GM12878 (cell line): ENCODE results near the gene RAD9A. TPM values are rescaled to one million over a fixed set of nuclear protein-coding genes. Genes with fewer than 3 reads are reported as not detected.

Experiments used
- ATAC-seq: fragments of 200-7000 bp; cut with Tn5 transposase; 3 replicates; pipeline ENCODE4 v1.9.1; 2020; ENCODE audit warnings: mild to moderate bottlenecking, moderate library complexity
- BruUV-seq: library from RNA; stranded (reverse); fragments of 400-500 nt; replicated peaks from 2 replicates; lab custom pipeline; 2021; lab: Mats Ljungman, UMichigan
- CTCF ChIA-PET: fragments of 300-600 bp; sonication (Branson Sonifier 250); formaldehyde crosslinking; extraction: SDS; loops from one replicate; lab custom pipeline; 2021; ENCODE audit warnings: inconsistent platforms; lab: Yijun Ruan, JAX
- POLR2A ChIA-PET: fragments of 350-600 bp; formaldehyde crosslinking; extraction: SDS; loops from one replicate; lab custom pipeline; 2021; ENCODE audit warnings: inconsistent platforms; lab: Charles Lee
- RAD21 ChIA-PET: fragments of 300-600 bp; sonication (Branson Sonifier 250); formaldehyde crosslinking; loops from one replicate; lab custom pipeline; 2023; ENCODE audit warnings: antibody characterized with exemption; ENCODE audit not compliant: unreplicated experiment; lab: Charles Lee
- SMC1A ChIA-PET: fragments of 300-600 bp; sonication (Branson Sonifier 250); formaldehyde crosslinking; loops from one replicate; lab custom pipeline; 2023; ENCODE audit not compliant: unreplicated experiment, uncharacterized antibody; lab: Charles Lee
- DNase-seq: peaks from one replicate; pipeline ENCODE4 v3.0.0-alpha.2; 2011; ENCODE audit warnings: low read depth, low spot score
- FAIRE-seq: peaks from 3 replicates; lab custom pipeline; 2011; peaks lifted over from hg19 to GRCh38; lab: Jason Lieb, UNC
- H2AFZ ChIP-seq: 2 replicates; pipeline ENCODE4 v1.6.0; 2011; ENCODE audit warnings: low read depth, low read length, control low read depth; ENCODE audit not compliant: control insufficient read depth
- H3K27ac ChIP-seq: 2 replicates; pipeline ENCODE4 v1.5.1; 2011; ENCODE audit warnings: control low read depth; ENCODE audit not compliant: control insufficient read depth, insufficient read depth
- H3K27me3 ChIP-seq, 2 experiments: replicated peaks in 1 of 2; 2 replicates each; pipeline versions ENCODE4 v1.6.0 to v1.6.1; 2011; ENCODE audit warnings: low read length in 1 of 2; ENCODE audit not compliant: control insufficient read depth in 2 of 2, insufficient read depth in 2 of 2
- H3K36me3 ChIP-seq, 2 experiments: 2 replicates each; pipeline ENCODE4 v1.5.1; 2011; ENCODE audit warnings: low read length in 1 of 2; ENCODE audit not compliant: control insufficient read depth in 2 of 2, insufficient read depth in 2 of 2
- H3K4me1 ChIP-seq: 2 replicates; pipeline ENCODE4 v1.6.1; 2011; ENCODE audit warnings: mild to moderate bottlenecking, low read length, moderate library complexity, mixed read lengths; ENCODE audit not compliant: control insufficient read depth, insufficient read depth
- H3K4me2 ChIP-seq: 2 replicates; pipeline ENCODE4 v1.6.0; 2011; ENCODE audit warnings: control low read depth; ENCODE audit not compliant: control insufficient read depth, insufficient read depth
- H3K4me3 ChIP-seq: fragments of 200-600 bp; sonication (generic); 2 replicates; pipeline ENCODE4 v1.5.1; 2016
- H3K79me2 ChIP-seq: 2 replicates; pipeline ENCODE4 v1.6.0; 2011; ENCODE audit warnings: low read length; ENCODE audit not compliant: control insufficient read depth, insufficient read depth
- H3K9ac ChIP-seq: 2 replicates; pipeline ENCODE4 v1.8.0; 2011; ENCODE audit warnings: low read length, control low read depth, mixed read lengths; ENCODE audit not compliant: control insufficient read depth, insufficient read depth
- H3K9me3 ChIP-seq: replicated peaks from 3 replicates; pipeline ENCODE4 v1.5.1; 2011; ENCODE audit warnings: mild to moderate bottlenecking, low read length; ENCODE audit not compliant: control insufficient read depth, insufficient read depth
- H4K20me1 ChIP-seq: 2 replicates; pipeline ENCODE4 v1.6.0; 2011; ENCODE audit not compliant: control insufficient read depth, insufficient read depth
- ATF2 ChIP-seq: IDR thresholded peaks from 2 replicates; pipeline ENCODE4 v1.6.1; 2012; ENCODE audit warnings: low read length, inconsistent platforms
- E2F8 ChIP-seq: fragments of 450-650 bp; IDR thresholded peaks from 2 replicates; pipeline ENCODE4 v1.6.1; 2018; ENCODE audit warnings: mild to moderate bottlenecking, low read depth, moderate library complexity; ENCODE audit not compliant: partially characterized antibody
- EGR1 ChIP-seq, 2 experiments: IDR thresholded peaks; 1 replicate in 1 of 2; 2 replicates in 1 of 2; pipeline ENCODE4 v1.6.1; 2011 to 2012; ENCODE audit warnings: low read depth in 2 of 2, low read length in 2 of 2, borderline replicate concordance in 1 of 2, mild to moderate bottlenecking in 1 of 2, moderate library complexity in 1 of 2
- MTA3 ChIP-seq: IDR thresholded peaks from 2 replicates; pipeline ENCODE4 v1.6.1; 2012; ENCODE audit warnings: low read length, inconsistent platforms, borderline replicate concordance
- MYC ChIP-seq: IDR thresholded peaks from 2 replicates; pipeline ENCODE4 v1.6.1; 2011; ENCODE audit warnings: mild to moderate bottlenecking, low read length, moderate library complexity, inconsistent platforms; ENCODE audit not compliant: insufficient read depth, insufficient replicate concordance, insufficient read length, severe bottlenecking
- NRF1 ChIP-seq: conservative IDR thresholded peaks from 2 replicates; pipeline ENCODE4 v1.6.1; 2011; ENCODE audit warnings: mild to moderate bottlenecking, low read depth, low read length, improper control_type of control experiment
- POU2F2 ChIP-seq: IDR thresholded peaks from 3 replicates; pipeline ENCODE4 v1.6.1; 2011; ENCODE audit warnings: low read depth, mild to moderate bottlenecking, low read length, borderline replicate concordance
- SMC3 ChIP-seq: IDR thresholded peaks from 2 replicates; pipeline ENCODE4 v1.6.1; 2011; ENCODE audit warnings: low read length, improper control_type of control experiment, borderline replicate concordance
- SREBF1 ChIP-seq: IDR thresholded peaks from 2 replicates; pipeline ENCODE4 v1.6.1; 2012; ENCODE audit warnings: mild to moderate bottlenecking, low read length
- STAT1 ChIP-seq: fragments of 450-650 bp; conservative IDR thresholded peaks from 2 replicates; pipeline ENCODE4 v1.6.1; 2014; ENCODE audit warnings: antibody characterized with exemption, mild to moderate bottlenecking
- YBX1 ChIP-seq: fragments of 450-650 bp; IDR thresholded peaks from 2 replicates; pipeline ENCODE4 v1.6.1; 2016; ENCODE audit warnings: antibody characterized with exemption
- ZNF622 ChIP-seq: fragments of 450-650 bp; IDR thresholded peaks from 2 replicates; pipeline ENCODE4 v1.6.1; 2017; ENCODE audit warnings: mild to moderate bottlenecking, inconsistent platforms
- WGBS: methylation state at CpG from one replicate; pipeline ENCODE4 v1.1.6; 2016; ENCODE audit warnings: low lambda C conversion rate; ENCODE audit not compliant: insufficient replicate concordance, insufficient coverage; ENCODE audit errors: missing lambda C conversion rate; 5-methylcytosine and 5-hydroxymethylcytosine counted together
- in situ Hi-C: fragments of 300-500 bp; cut with MboI; formaldehyde crosslinking; loops from 9 replicates; pipeline ENCODE4 v1.14.3; 2018; ENCODE audit warnings: mixed read lengths
- intact Hi-C: fragments of 100-400 bp; cut with micrococcal nuclease; formaldehyde crosslinking; loops from one replicate; pipeline ENCODE4 v1.14.2; 2022; ENCODE audit not compliant: unreplicated experiment
- polyA plus RNA-seq, 11 experiments: library from polyadenylated mRNA; depleted of rRNA in 4 of 11; unstranded in 6 of 11; stranded (reverse) in 5 of 11; fragments of >200 nt; fragmentation: Nextera tagmentation in 4 of 11; fragmentation: Illumina TruSeq in 1 of 11; extraction: Ambion mirVana in 4 of 11; extraction: Trizol in 1 of 11; gene quantifications; 1 replicate in 1 of 11; 2 replicates in 10 of 11; pipeline versions ENCODE4 v1.2.1 to v1.2.3, GENCODE V29; 2011 to 2016; ENCODE audit warnings: inconsistent platforms in 2 of 11, missing spikeins in 2 of 11, low read depth in 1 of 11
- total RNA-seq, 4 experiments: library from RNA; depleted of rRNA in 3 of 4; stranded (reverse); fragments of >200 nt in 3 of 4; fragmentation: Illumina TruSeq in 1 of 4; extraction: Trizol in 1 of 4; gene quantifications; 2 replicates each; pipeline versions ENCODE4 v1.2.1 to v1.2.3, GENCODE V29; 2013 to 2021
- TF ChIP-seq, protein P1 (sequence below): fragments of 450-650 bp; conservative IDR thresholded peaks from 2 replicates; pipeline ENCODE4 v1.6.1; 2017; ENCODE audit warnings: mild to moderate bottlenecking, moderate library complexity
- TF ChIP-seq, protein P2 (sequence below): fragments of 450-650 bp; IDR thresholded peaks from 2 replicates; pipeline ENCODE4 v1.6.1; 2017; ENCODE audit warnings: mild to moderate bottlenecking

The RAD9A gene
- total and polyA plus RNA-seq, 10 of the 15 experiments (the other 5 are each of a cell fraction or from before 2014, with no cell fraction given): 1.1 to 36.2 (median 19.8) TPM

DNA sequence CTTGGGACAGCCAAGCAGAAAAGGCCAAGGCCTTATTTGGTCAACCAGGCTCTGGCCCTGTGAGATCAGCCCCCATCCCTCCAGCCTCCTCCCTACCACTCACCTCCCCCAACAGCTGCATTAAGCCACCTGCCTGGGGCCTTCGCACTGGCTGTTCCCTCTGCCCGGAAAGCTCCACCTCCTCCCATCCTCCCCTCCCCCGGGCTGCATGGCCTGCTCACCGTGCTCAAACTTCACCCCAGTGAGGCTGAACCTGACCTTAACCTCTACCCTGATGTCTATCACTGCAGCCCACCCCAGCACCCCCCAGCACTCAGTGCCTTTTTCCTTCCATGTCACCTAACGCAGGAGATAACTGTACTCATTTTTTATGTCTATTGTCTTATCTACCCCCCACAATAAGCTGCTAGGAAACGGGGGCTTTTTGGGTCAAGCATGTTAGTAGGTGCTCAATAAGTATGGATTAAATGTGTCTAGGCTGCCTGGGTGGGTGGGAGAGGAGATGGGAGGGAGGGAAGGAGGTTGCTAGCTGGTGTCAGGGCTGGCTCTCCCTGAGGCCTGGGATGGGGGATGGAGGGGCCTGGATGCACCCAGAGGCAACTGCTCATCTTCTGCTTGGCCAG lies 44.8 kb downstream of the RAD9A start:
- ATAC-seq (peak; percentile 66), DNase-seq (peak; percentile 75), FAIRE-seq (peak; percentile 95)
- H3K9ac ChIP-seq: peak overlapping the region; percentile 99
- no peaks in the 10 kb centered on the region for H3K9me3 ChIP-seq
- H4K20me1 ChIP-seq: no peaks in the 10 kb centered on the region
- peak overlapping the region; percentile 71 for H3K4me2 ChIP-seq
- intact Hi-C loops: loop anchor here (2.0 to 5.0 kb wide), 4 partner anchors 32 to 70 kb away; partner anchors contain the start of genes PPP1CA, TBC1D10C and TMEM134
- no TSS peak for BruUV-seq
- no peak overlapping the region for H2AFZ ChIP-seq
- peak overlapping the region; percentile 99 for H3K27ac ChIP-seq
- H3K4me1 ChIP-seq: peaks cover 36% of the 10 kb centered on the region
- peaks cover 57% of the 10 kb centered on the region for H3K79me2 ChIP-seq
- SMC1A ChIA-PET: interaction anchor here (1.0 to 4.2 kb wide), 11 partner anchors 9 to 89 kb away, joined by 3 to 46 read pairs (median 3); partner anchors contain the start of genes AIP, PITPNM1, PPP1CA and TBC1D10C
- no peaks in the 10 kb centered on the region for H3K27me3 ChIP-seq
- CTCF ChIA-PET: interaction anchor here (0.5 to 4.3 kb wide), 16 partner anchors 9 to 220 kb away, joined by 3 to 53 read pairs (median 4); partner anchors contain the start of genes PPP1CA, RPS6KB2, TBC1D10C and TMEM134
- RAD21 ChIA-PET: interaction anchor here (0.6 to 7.2 kb wide), 9 partner anchors 8 to 174 kb away, joined by 5 to 112 read pairs (median 20); partner anchors contain the start of genes AIP, PITPNM1, POLD4 and PPP1CA
- WGBS: 2% methylated on average over 6 of the region's 6 CpGs
- POLR2A ChIA-PET: interaction anchor here (0.6 to 4.7 kb wide), 15 partner anchors 8 to 153 kb away, joined by 3 to 95 read pairs (median 9); partner anchors contain the start of genes PITPNM1, POLD4, PPP1CA and RPS6KB2
- peaks cover 6 to 21% of the 10 kb centered on the region in 2 experiments; a peak in 3 of 4 replicates for H3K36me3 ChIP-seq
- in situ Hi-C loops: no loop called here
- peak overlapping the region; percentile 90 for H3K4me3 ChIP-seq
- TF ChIP-seq ATF2 (no peak), E2F8 (no peak), MYC (no peak), POU2F2 (peak; percentile 90), SMC3 (no peak), EGR1 (IDR thresholded peaks at IDR 0.05; ENCODE audit: borderline replicate concordance in 1 of 2, low read depth in 2 of 2, low read length in 2 of 2) (peak in 1 of 2 experiments; percentile 51; a peak in 1 of 3 replicates), ZNF622 (no peak), MTA3 (no peak), SREBF1 (no peak), STAT1 (0 out of 2 replicates have a peak, but pooled peaks have one; percentile 17), YBX1 (no peak), NRF1 (no peak)
- TF ChIP-seq, protein P1, sequence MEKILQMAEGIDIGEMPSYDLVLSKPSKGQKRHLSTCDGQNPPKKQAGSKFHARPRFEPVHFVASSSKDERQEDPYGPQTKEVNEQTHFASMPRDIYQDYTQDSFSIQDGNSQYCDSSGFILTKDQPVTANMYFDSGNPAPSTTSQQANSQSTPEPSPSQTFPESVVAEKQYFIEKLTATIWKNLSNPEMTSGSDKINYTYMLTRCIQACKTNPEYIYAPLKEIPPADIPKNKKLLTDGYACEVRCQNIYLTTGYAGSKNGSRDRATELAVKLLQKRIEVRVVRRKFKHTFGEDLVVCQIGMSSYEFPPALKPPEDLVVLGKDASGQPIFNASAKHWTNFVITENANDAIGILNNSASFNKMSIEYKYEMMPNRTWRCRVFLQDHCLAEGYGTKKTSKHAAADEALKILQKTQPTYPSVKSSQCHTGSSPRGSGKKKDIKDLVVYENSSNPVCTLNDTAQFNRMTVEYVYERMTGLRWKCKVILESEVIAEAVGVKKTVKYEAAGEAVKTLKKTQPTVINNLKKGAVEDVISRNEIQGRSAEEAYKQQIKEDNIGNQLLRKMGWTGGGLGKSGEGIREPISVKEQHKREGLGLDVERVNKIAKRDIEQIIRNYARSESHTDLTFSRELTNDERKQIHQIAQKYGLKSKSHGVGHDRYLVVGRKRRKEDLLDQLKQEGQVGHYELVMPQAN: 0 out of 2 replicates have a peak, but pooled peaks have one; percentile 20
- TF ChIP-seq, protein P2, sequence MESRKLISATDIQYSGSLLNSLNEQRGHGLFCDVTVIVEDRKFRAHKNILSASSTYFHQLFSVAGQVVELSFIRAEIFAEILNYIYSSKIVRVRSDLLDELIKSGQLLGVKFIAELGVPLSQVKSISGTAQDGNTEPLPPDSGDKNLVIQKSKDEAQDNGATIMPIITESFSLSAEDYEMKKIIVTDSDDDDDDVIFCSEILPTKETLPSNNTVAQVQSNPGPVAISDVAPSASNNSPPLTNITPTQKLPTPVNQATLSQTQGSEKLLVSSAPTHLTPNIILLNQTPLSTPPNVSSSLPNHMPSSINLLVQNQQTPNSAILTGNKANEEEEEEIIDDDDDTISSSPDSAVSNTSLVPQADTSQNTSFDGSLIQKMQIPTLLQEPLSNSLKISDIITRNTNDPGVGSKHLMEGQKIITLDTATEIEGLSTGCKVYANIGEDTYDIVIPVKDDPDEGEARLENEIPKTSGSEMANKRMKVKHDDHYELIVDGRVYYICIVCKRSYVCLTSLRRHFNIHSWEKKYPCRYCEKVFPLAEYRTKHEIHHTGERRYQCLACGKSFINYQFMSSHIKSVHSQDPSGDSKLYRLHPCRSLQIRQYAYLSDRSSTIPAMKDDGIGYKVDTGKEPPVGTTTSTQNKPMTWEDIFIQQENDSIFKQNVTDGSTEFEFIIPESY: no peak
